T-helper 1 cell (primary cell): Measurements from ENCODE around the gene RABL2A.
"Not testable (repeated sequence)": the region's sequence is repeated elsewhere in the genome, so short reads cannot be mapped to it uniquely, and the experiment has no call there.

Experiments
- DNase-seq, 5 donors: peaks; one replicate each; pipeline ENCODE4 v3.0.0-alpha.2; 2012 to 2020
- total RNA-seq, 4 donors: gene quantifications; one replicate each; lab custom pipeline; 2026; lab: John Stamatoyannopoulos, UW

The RABL2A gene
- 3.4 to 9.7 (median 9.4) reads per million in 4 donors for total RNA-seq

GRCh38 chr2:113626616-113627330 lies at the start of gene RABL2A:
Gene RABL2A, plus strand, starts transcription at chr2:113627266. Its CDS starts 1,341 bp downstream, at chr2:113628607.
- peak; percentile 68 to 80 (median 77) for DNase-seq

- not testable (repeated sequence) for DNase-seq
These were observed 48.6 kb upstream of the RABL2A start for GRCh38 chr2:113578508-113578907.

GRCh38 chr2:113582473-113582872 lies 44.6 kb upstream of the RABL2A start:
- DNase-seq: not testable (repeated sequence)

- DNase-seq: peak; percentile 59 to 79 (median 68)
These were observed 43.4 kb upstream of the RABL2A start for GRCh38 chr2:113583521-113584225.

- not testable (repeated sequence) for DNase-seq
These were observed 42.6 kb upstream of the RABL2A start for GRCh38 chr2:113584311-113585092.

GRCh38 chr2:113587201-113587600 lies 39.9 kb upstream of the RABL2A start:
- peak; percentile 16 to 48 (median 40) for DNase-seq

- DNase-seq: not testable (repeated sequence)
These were observed 37.5 kb upstream of the RABL2A start for GRCh38 chr2:113589591-113589990.

GRCh38 chr2:113591926-113592325 lies 35.1 kb upstream of the RABL2A start:
- DNase-seq: peak in 1 of 5 donors; percentile 14

GRCh38 chr2:113593280-113593679 lies 33.8 kb upstream of the RABL2A start:
- not testable (repeated sequence) for DNase-seq

- DNase-seq: not testable (repeated sequence)
These were observed 31.3 kb upstream of the RABL2A start for GRCh38 chr2:113595725-113596124.

- not testable (repeated sequence) for DNase-seq
These were observed 29.9 kb upstream of the RABL2A start for GRCh38 chr2:113597164-113597563.

GRCh38 chr2:113597572-113597971 lies 29.5 kb upstream of the RABL2A start:
- not testable (repeated sequence) for DNase-seq

- not testable (repeated sequence) for DNase-seq
These were observed 28.9 kb upstream of the RABL2A start for GRCh38 chr2:113598180-113598579.

- DNase-seq: not testable (repeated sequence)
These were observed 28.3 kb upstream of the RABL2A start for GRCh38 chr2:113598738-113599137.

- not testable (repeated sequence) for DNase-seq
These were observed 27.9 kb upstream of the RABL2A start for GRCh38 chr2:113599208-113599607.

- peak in 4 of 5 donors; percentile 18 to 72 (median 34) for DNase-seq
These were observed 24.9 kb upstream of the RABL2A start for GRCh38 chr2:113602040-113602769.

GRCh38 chr2:113602869-113603466 lies 24.1 kb upstream of the RABL2A start:
- DNase-seq: no peak

- DNase-seq: peak; percentile 72 to 88 (median 85)
These were observed 23.5 kb upstream of the RABL2A start for GRCh38 chr2:113603467-113604084.

GRCh38 chr2:113604085-113604477 lies 23.0 kb upstream of the RABL2A start:
- DNase-seq: peak; percentile 72 to 91 (median 86)

GRCh38 chr2:113604661-113605060 lies 22.4 kb upstream of the RABL2A start:
- DNase-seq: not testable (repeated sequence)

- DNase-seq: not testable (repeated sequence)
These were observed 21.0 kb upstream of the RABL2A start for GRCh38 chr2:113606036-113606435.
